Prostate gland (tissue), 2 donors: ENCODE results near the gene SHISA7. TPM values are rescaled to one million over a fixed set of nuclear protein-coding genes. Genes with fewer than 3 reads are reported as not detected.

Experiments
- DNase-seq: peaks from one replicate; pipeline ENCODE4 v3.0.0-alpha.2; 2019; ENCODE audit warnings: low spot score
- H3K27ac ChIP-seq, 2 donors: fragments of 200-600 bp; sonication (generic); 2 replicates each; pipeline ENCODE4 v1.5.1; 2017 to 2019
- H3K27me3 ChIP-seq: fragments of 200-600 bp; sonication (generic); replicated peaks from 2 replicates; pipeline ENCODE4 v1.5.1; 2019; ENCODE audit not compliant: insufficient read depth
- H3K36me3 ChIP-seq, 2 donors: fragments of 200-600 bp; sonication (generic); 1 replicate in 1 of 2; 2 replicates in 1 of 2; pipeline versions ENCODE4 v1.5.1 to v1.8.1; 2017 to 2019
- H3K4me1 ChIP-seq: fragments of 200-600 bp; sonication (generic); replicated peaks from 2 replicates; pipeline ENCODE4 v1.5.1; 2019
- H3K4me3 ChIP-seq, 2 donors: fragments of 200-600 bp; sonication (generic); 2 replicates each; pipeline ENCODE4 v1.5.1; 2017 to 2019
- H3K9me3 ChIP-seq: fragments of 200-600 bp; sonication (generic); 2 replicates; pipeline ENCODE4 v1.5.1; 2017
- CTCF ChIP-seq, 4 experiments: fragments of 200-600 bp in 2 of 4; fragments of 450-650 bp in 2 of 4; sonication (generic) in 2 of 4; IDR thresholded peaks; 1 replicate in 3 of 4; 2 replicates in 1 of 4; pipeline ENCODE4 v1.5.1; 2016 to 2019; ENCODE audit warnings: antibody characterized with exemption in 4 of 4, mild to moderate bottlenecking in 2 of 4, moderate library complexity in 2 of 4
- POLR2A ChIP-seq: fragments of 450-650 bp; IDR thresholded peaks from one replicate; pipeline ENCODE4 v1.6.1; 2016; ENCODE audit warnings: antibody characterized with exemption, mild to moderate bottlenecking
- POLR2AphosphoS5 ChIP-seq: sonication (generic); formaldehyde crosslinking; IDR thresholded peaks from one replicate; pipeline ENCODE4 v1.6.1; 2017; ENCODE audit warnings: antibody characterized with exemption
- WGBS: methylation state at CpG from one replicate; pipeline ENCODE4 v1.1.5; 2018; 5-methylcytosine and 5-hydroxymethylcytosine counted together
- intact Hi-C: fragments of 100-400 bp; cut with DNase I; formaldehyde crosslinking; loops from one replicate; pipeline ENCODE4 v1.14.2; 2022
- total RNA-seq, 2 donors: library from RNA; depleted of rRNA; stranded (reverse); fragments of >200 nt; gene quantifications; one replicate each; pipeline ENCODE4 v1.1.0, GENCODE V29; 2016

SHISA7 gene
- total RNA-seq, 2 donors from 2014 or later = not detected

- H3K27ac ChIP-seq = peak overlapping the region; percentile 86 to 88
- 10% methylated on average over 16 of the region's 16 CpGs for WGBS
- H3K4me3 ChIP-seq = peak overlapping the region; percentile 66 to 73
- no peaks in the 10 kb centered on the region for H3K9me3 ChIP-seq
- TF ChIP-seq POLR2AphosphoS5 (no peak), POLR2A (peak; percentile 12)
- no peaks in the 10 kb centered on the region for H3K4me1 ChIP-seq
- no peaks in the 10 kb centered on the region for H3K36me3 ChIP-seq
- intact Hi-C loops = no loop called here
- H3K27me3 ChIP-seq = no peaks in the 10 kb centered on the region
- no peak for DNase-seq
These were observed 17.0 kb upstream of the SHISA7 start for GRCh38 chr19:55459950-55460657.

- Histone ChIP-seq H3K27ac (peak overlapping the region; percentile 86 to 88), H3K27me3 (no peaks in the 10 kb centered on the region), H3K4me3 (no peak overlapping the region), H3K4me1 (no peaks in the 10 kb centered on the region), H3K36me3 (no peaks in the 10 kb centered on the region), H3K9me3 (no peaks in the 10 kb centered on the region)
- DNase-seq = no peak
- intact Hi-C loops = no loop called here
- 56% methylated on average over 8 of the region's 8 CpGs for WGBS
- TF ChIP-seq CTCF (IDR thresholded peaks at IDR 0.05) = no peak
- no peak for TF ChIP-seq POLR2A
- no peak for TF ChIP-seq POLR2AphosphoS5
These were observed 16.4 kb upstream of the SHISA7 start for GRCh38 chr19:55459551-55459949.

GRCh38 chr19:55457683-55458457, 14.8 kb upstream of the SHISA7 start:
- no peak for DNase-seq
- WGBS = 86% methylated on average over 16 of the region's 16 CpGs
- intact Hi-C loops = no loop called here
- Histone ChIP-seq H3K27ac (no peak overlapping the region), H3K9me3 (no peaks in the 10 kb centered on the region), H3K27me3 (no peaks in the 10 kb centered on the region), H3K36me3 (no peaks in the 10 kb centered on the region), H3K4me3 (no peak overlapping the region), H3K4me1 (no peaks in the 10 kb centered on the region)
- TF ChIP-seq POLR2AphosphoS5 (no peak), POLR2A (no peak), CTCF (IDR thresholded peaks at IDR 0.05) (no peak)

GRCh38 chr19:55456347-55456746, 13.2 kb upstream of the SHISA7 start:
- H3K27ac ChIP-seq = no peak overlapping the region
- peaks cover 9% of the 10 kb centered on the region for H3K27me3 ChIP-seq
- H3K4me3 ChIP-seq = no peak overlapping the region
- H3K4me1 ChIP-seq = peaks cover 10% of the 10 kb centered on the region
- 94% methylated on average over 14 of the region's 14 CpGs for WGBS
- intact Hi-C loops = no loop called here
- no peaks in the 10 kb centered on the region for H3K9me3 ChIP-seq
- no peaks in the 10 kb centered on the region for H3K36me3 ChIP-seq
- no peak for DNase-seq
- TF ChIP-seq POLR2AphosphoS5 = no peak
- no peak for TF ChIP-seq POLR2A
- TF ChIP-seq CTCF (IDR thresholded peaks at IDR 0.05) = no peak

- Histone ChIP-seq H3K27ac (no peak overlapping the region), H3K36me3 (no peaks in the 10 kb centered on the region), H3K4me3 (no peak overlapping the region), H3K27me3 (peaks cover 9% of the 10 kb centered on the region), H3K9me3 (no peaks in the 10 kb centered on the region), H3K4me1 (peaks cover 13% of the 10 kb centered on the region)
- no peak for DNase-seq
- no peak for TF ChIP-seq POLR2A
- no peak for TF ChIP-seq POLR2AphosphoS5
- no peak for TF ChIP-seq CTCF (IDR thresholded peaks at IDR 0.05)
- intact Hi-C loops = no loop called here
- WGBS = 80% methylated on average over 9 of the region's 11 CpGs
These were observed 12.6 kb upstream of the SHISA7 start for GRCh38 chr19:55455576-55456235.
